Measurements from ENCODE around the gene KRTAP10-2.
"Not testable (repeated sequence)": the region's sequence is repeated elsewhere in the genome, so short reads cannot be mapped to it uniquely, and the experiment has no call there.

The KRTAP10-2 gene

GRCh38 chr21:44581158-44581557 is 29.9 kb upstream of the KRTAP10-2 start:
- in situ Hi-C loops (cut with HindIII; ENCODE audit: low sequenced_read_pairs) = no loop called here
- TF ChIP-seq CTCF (IDR thresholded peaks at IDR 0.05; ENCODE audit: low read depth, low read length, missing control alignments) = no peak
- no peak overlapping the region for H3K4me3 ChIP-seq (ENCODE audit: low read depth, low read length)
- no peak for DNase-seq (ENCODE audit: low read depth)

DNA sequence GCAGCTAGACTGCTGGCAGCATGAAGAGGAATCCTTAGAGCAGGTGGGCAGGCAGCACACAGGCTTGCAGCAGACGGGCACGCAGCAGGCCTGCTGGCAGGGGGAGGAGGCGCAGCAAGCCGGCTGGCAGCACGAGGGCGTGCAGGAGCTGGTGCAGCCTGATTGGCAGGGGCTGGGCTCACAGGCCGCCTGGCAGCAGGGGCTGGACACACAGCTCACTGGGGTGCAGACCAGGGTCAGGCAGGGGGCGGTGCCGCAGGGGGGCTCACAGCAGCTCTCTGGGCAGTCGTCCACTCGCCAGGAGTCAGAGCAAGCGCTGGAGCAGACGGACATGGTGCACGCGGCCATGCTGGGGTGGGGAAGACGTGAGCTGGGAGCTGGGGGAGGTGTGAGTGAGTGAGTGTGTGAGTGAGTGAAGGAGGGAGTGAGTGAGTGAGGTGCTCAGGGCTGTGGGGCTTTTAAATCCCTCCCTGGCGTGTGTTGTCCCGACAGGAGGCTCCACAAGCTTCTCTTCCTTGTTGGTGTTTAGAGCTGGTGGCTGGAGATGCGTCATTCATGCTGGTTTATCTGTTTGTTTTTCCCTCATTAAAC is 29.0 kb upstream of the KRTAP10-2 start, which contains the start of gene KRTAP10-5:
KRTAP10-5 (minus strand) TSS at position 374 of the 591 bp plus-strand sequence; CDS start at position 348, 26 bp downstream.
- DNase-seq (ENCODE audit: low read depth); in situ Hi-C loops (cut with HindIII; ENCODE audit: low sequenced_read_pairs); H3K4me3 ChIP-seq (ENCODE audit: low read depth, low read length): not testable (repeated sequence)

DNA sequence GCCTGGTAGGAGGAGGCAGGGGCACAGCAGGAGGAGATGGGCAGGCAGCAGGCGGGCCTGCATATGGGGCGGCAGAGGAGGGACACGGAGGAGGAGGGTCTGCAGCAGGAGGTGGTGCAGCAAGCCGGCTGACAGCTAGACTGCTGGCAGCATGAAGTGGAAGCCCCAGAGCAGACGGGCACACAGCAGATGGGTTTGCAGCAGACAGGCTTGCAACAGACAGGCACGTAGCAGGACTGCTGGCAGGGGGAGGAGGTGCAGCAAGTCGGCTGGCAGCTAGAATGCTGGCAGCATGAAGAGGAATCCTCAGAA is 28.5 kb upstream of the KRTAP10-2 start:
- no peak for DNase-seq (ENCODE audit: low read depth)
- H3K4me3 ChIP-seq (ENCODE audit: low read depth, low read length) = no peak overlapping the region
- TF ChIP-seq CTCF (IDR thresholded peaks at IDR 0.05; ENCODE audit: low read depth, low read length, missing control alignments) = no peak
- in situ Hi-C loops (cut with HindIII; ENCODE audit: low sequenced_read_pairs) = no loop called here

- DNase-seq (ENCODE audit: low read depth) = no peak
- no peak for TF ChIP-seq CTCF (IDR thresholded peaks at IDR 0.05; ENCODE audit: low read depth, low read length, missing control alignments)
- in situ Hi-C loops (cut with HindIII; ENCODE audit: low sequenced_read_pairs) = no loop called here
- H3K4me3 ChIP-seq (ENCODE audit: low read depth, low read length) = no peak overlapping the region
Observed at GRCh38 chr21:44579056-44579832, 27.9 kb upstream of the KRTAP10-2 start.

GRCh38 chr21:44578371-44579055 is 27.2 kb upstream of the KRTAP10-2 start:
- no peak for TF ChIP-seq CTCF (IDR thresholded peaks at IDR 0.05; ENCODE audit: low read depth, low read length, missing control alignments)
- H3K4me3 ChIP-seq (ENCODE audit: low read depth, low read length) = no peak overlapping the region
- in situ Hi-C loops (cut with HindIII; ENCODE audit: low sequenced_read_pairs) = no loop called here
- no peak for DNase-seq (ENCODE audit: low read depth)

DNA sequence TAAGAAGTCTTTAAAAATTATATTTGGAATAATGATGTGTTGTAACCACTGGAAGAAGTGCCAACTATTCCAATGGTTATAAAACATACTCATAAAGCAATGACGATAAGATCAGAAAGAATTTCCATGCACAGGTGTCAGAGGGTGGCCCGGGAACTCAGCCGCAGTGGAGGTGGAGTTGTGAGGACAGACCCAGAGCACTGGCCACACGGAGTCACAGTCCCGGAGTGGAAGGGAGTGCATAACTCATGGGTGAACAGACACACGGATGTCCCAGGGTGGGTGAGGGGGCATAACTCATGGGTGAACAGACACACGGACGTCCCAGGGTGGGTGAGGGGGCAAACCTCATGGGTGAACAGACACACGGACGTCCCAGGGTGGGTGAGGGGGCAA is 24.7 kb upstream of the KRTAP10-2 start:
- in situ Hi-C loops (cut with HindIII; ENCODE audit: low sequenced_read_pairs) = no loop called here
- no peak overlapping the region for H3K4me3 ChIP-seq (ENCODE audit: low read depth, low read length)
- no peak for DNase-seq (ENCODE audit: low read depth)
- no peak for TF ChIP-seq CTCF (IDR thresholded peaks at IDR 0.05; ENCODE audit: low read depth, low read length, missing control alignments)

All from astrocyte of the cerebellum (primary cell).